WTC11 (cell line): ENCODE results near the gene CRNKL1. TPM values are rescaled to one million over a fixed set of nuclear protein-coding genes. Genes with fewer than 3 reads are reported as not detected.

Experiments used
- ATAC-seq: fragments of 200-7000 bp; cut with Tn5 transposase; 2 replicates; pipeline ENCODE4 v1.10.0; 2021; ENCODE audit warnings: mild to moderate bottlenecking, moderate library complexity
- CTCF ChIA-PET: fragments of 300-600 bp; sonication (Branson Sonifier 250); formaldehyde crosslinking; loops from one replicate; lab custom pipeline; 2021; ENCODE audit warnings: antibody characterized with exemption; lab: Charles Lee
- POLR2A ChIA-PET: fragments of 350-600 bp; sonication (Branson Sonifier 250); formaldehyde crosslinking; loops from one replicate; lab custom pipeline; 2021; ENCODE audit warnings: antibody characterized with exemption; lab: Charles Lee
- DNase-seq: peaks from one replicate; pipeline ENCODE4 v3.0.0; 2021; ENCODE audit warnings: low spot score
- H3K27ac Mint-ChIP-seq: 2 replicates; pipeline ENCODE4 v1.8.0; 2021; ENCODE audit warnings: mixed read lengths
- H3K27me3 Mint-ChIP-seq: 2 replicates; pipeline ENCODE4 v1.8.0; 2021; ENCODE audit warnings: low read depth, mild to moderate bottlenecking, moderate library complexity, mixed read lengths
- H3K36me3 Mint-ChIP-seq: 2 replicates; pipeline ENCODE4 v1.8.0; 2021; ENCODE audit warnings: mixed read lengths
- H3K4me1 Mint-ChIP-seq: 2 replicates; pipeline ENCODE4 v1.8.0; 2022; ENCODE audit warnings: mixed read lengths
- H3K4me3 Mint-ChIP-seq: 2 replicates; pipeline ENCODE4 v1.8.0; 2021; ENCODE audit warnings: mild to moderate bottlenecking, moderate library complexity, mixed read lengths
- H3K9me3 Mint-ChIP-seq: 2 replicates; pipeline ENCODE4 v1.8.0; 2021; ENCODE audit warnings: mixed read lengths
- ATF1 ChIP-seq: sonication (generic); formaldehyde crosslinking; IDR thresholded peaks from 2 replicates; pipeline ENCODE4 v1.8.1; 2023; ENCODE audit warnings: mild to moderate bottlenecking, moderate library complexity, missing genetic modification reagents
- CBFB ChIP-seq: sonication (generic); formaldehyde crosslinking; IDR thresholded peaks from 2 replicates; pipeline ENCODE4 v1.8.1; 2022; ENCODE audit warnings: mild to moderate bottlenecking, low read depth, missing genetic modification reagents
- CREB1 ChIP-seq: sonication (generic); formaldehyde crosslinking; IDR thresholded peaks from 2 replicates; pipeline ENCODE4 v1.8.0; 2023; ENCODE audit warnings: mild to moderate bottlenecking, missing genetic modification reagents
- CTCF ChIP-seq: fragments of 200-600 bp; IDR thresholded peaks from 2 replicates; pipeline ENCODE4 v1.8.0; 2022; ENCODE audit warnings: antibody characterized with exemption
- ELF4 ChIP-seq: sonication (generic); formaldehyde crosslinking; IDR thresholded peaks from 2 replicates; pipeline ENCODE4 v1.8.1; 2022; ENCODE audit warnings: low read depth, mild to moderate bottlenecking, moderate library complexity, missing genetic modification reagents
- FOXP1 ChIP-seq: sonication (generic); formaldehyde crosslinking; IDR thresholded peaks from 2 replicates; pipeline ENCODE4 v1.8.0; 2022; ENCODE audit warnings: missing genetic modification reagents, mild to moderate bottlenecking, moderate library complexity, borderline replicate concordance
- GRHL2 ChIP-seq: fragments of 250-450 bp; sonication (Bioruptor Pico); IDR thresholded peaks from 2 replicates; pipeline ENCODE4 v1.8.0; 2022; ENCODE audit warnings: mild to moderate bottlenecking, moderate library complexity; ENCODE audit not compliant: insufficient replicate concordance, severe bottlenecking
- IRF2 ChIP-seq: sonication (generic); formaldehyde crosslinking; IDR thresholded peaks from 2 replicates; pipeline ENCODE4 v1.8.0; 2022; ENCODE audit warnings: low read depth, missing genetic modification reagents, borderline replicate concordance
- JAZF1 ChIP-seq: fragments of 250-450 bp; sonication (Bioruptor Pico); IDR thresholded peaks from 2 replicates; pipeline ENCODE4 v1.9.0; 2021; ENCODE audit warnings: moderate library complexity, mild to moderate bottlenecking, inconsistent platforms
- JUN ChIP-seq: sonication (generic); formaldehyde crosslinking; IDR thresholded peaks from 2 replicates; pipeline ENCODE4 v1.8.0; 2023; ENCODE audit warnings: mild to moderate bottlenecking, missing genetic modification reagents
- KAT7 ChIP-seq: sonication (generic); formaldehyde crosslinking; IDR thresholded peaks from 2 replicates; pipeline ENCODE4 v1.8.1; 2023; ENCODE audit warnings: missing genetic modification reagents, mild to moderate bottlenecking, borderline replicate concordance
- MYBL2 ChIP-seq: sonication (generic); formaldehyde crosslinking; IDR thresholded peaks from 2 replicates; pipeline ENCODE4 v1.8.1; 2023; ENCODE audit warnings: mild to moderate bottlenecking, moderate library complexity, missing genetic modification reagents
- NFYB ChIP-seq: sonication (generic); formaldehyde crosslinking; conservative IDR thresholded peaks from 2 replicates; pipeline ENCODE4 v1.8.0; 2022; ENCODE audit warnings: low read depth, missing genetic modification reagents
- NR2C2 ChIP-seq: sonication (generic); formaldehyde crosslinking; IDR thresholded peaks from 2 replicates; pipeline ENCODE4 v1.8.0; 2022; ENCODE audit warnings: mild to moderate bottlenecking, missing genetic modification reagents
- NR3C1 ChIP-seq: sonication (generic); formaldehyde crosslinking; conservative IDR thresholded peaks from 2 replicates; pipeline ENCODE4 v1.8.1; 2023; ENCODE audit warnings: low read depth, mild to moderate bottlenecking, missing genetic modification reagents
- OVOL2 ChIP-seq: fragments of 250-450 bp; sonication (Bioruptor Pico); IDR thresholded peaks from 2 replicates; pipeline ENCODE4 v1.9.0; 2021; ENCODE audit warnings: mild to moderate bottlenecking, borderline replicate concordance
- RORB ChIP-seq: fragments of 250-450 bp; sonication (Bioruptor Pico); IDR thresholded peaks from 2 replicates; pipeline ENCODE4 v1.9.0; 2021; ENCODE audit warnings: mild to moderate bottlenecking
- SMAD4 ChIP-seq: sonication (generic); formaldehyde crosslinking; IDR thresholded peaks from 2 replicates; pipeline ENCODE4 v1.8.0; 2022; ENCODE audit warnings: mild to moderate bottlenecking, missing genetic modification reagents
- STAT6 ChIP-seq: sonication (generic); formaldehyde crosslinking; conservative IDR thresholded peaks from 2 replicates; pipeline ENCODE4 v1.8.1; 2023; ENCODE audit warnings: mild to moderate bottlenecking, low read depth, missing genetic modification reagents, moderate library complexity
- TCF7 ChIP-seq: sonication (generic); formaldehyde crosslinking; IDR thresholded peaks from 2 replicates; pipeline ENCODE4 v1.8.0; 2022; ENCODE audit warnings: mild to moderate bottlenecking, low read depth, missing genetic modification reagents, moderate library complexity
- ZBTB21 ChIP-seq: sonication (generic); formaldehyde crosslinking; IDR thresholded peaks from 2 replicates; pipeline ENCODE4 v1.8.1; 2023; ENCODE audit warnings: mild to moderate bottlenecking, missing genetic modification reagents, borderline replicate concordance
- ZNF138 ChIP-seq: sonication (generic); formaldehyde crosslinking; conservative IDR thresholded peaks from 2 replicates; pipeline ENCODE4 v1.8.1; 2022; ENCODE audit warnings: mild to moderate bottlenecking, moderate library complexity, missing genetic modification reagents
- ZNF219 ChIP-seq: sonication (generic); formaldehyde crosslinking; IDR thresholded peaks from 2 replicates; pipeline ENCODE4 v1.8.0; 2023; ENCODE audit warnings: missing genetic modification reagents, mild to moderate bottlenecking, borderline replicate concordance
- ZNF263 ChIP-seq: sonication (generic); formaldehyde crosslinking; IDR thresholded peaks from 2 replicates; pipeline ENCODE4 v1.8.1; 2022; ENCODE audit warnings: low read depth, mild to moderate bottlenecking, moderate library complexity, missing genetic modification reagents
- ZNF317 ChIP-seq: sonication (generic); formaldehyde crosslinking; IDR thresholded peaks from 2 replicates; pipeline ENCODE4 v1.8.1; 2023; ENCODE audit warnings: low read depth, mild to moderate bottlenecking, moderate library complexity, missing genetic modification reagents, borderline replicate concordance
- ZNF416 ChIP-seq: fragments of 250-450 bp; sonication (Bioruptor Pico); IDR thresholded peaks from 2 replicates; pipeline ENCODE4 v1.9.0; 2021; ENCODE audit warnings: mild to moderate bottlenecking, inconsistent platforms
- total RNA-seq: library from RNA; stranded (reverse); gene quantifications from 3 replicates; pipeline ENCODE4 v1.2.3, GENCODE V29; 2021
- TF ChIP-seq, protein P1 (sequence below): sonication (generic); formaldehyde crosslinking; IDR thresholded peaks from 2 replicates; pipeline ENCODE4 v1.8.1; 2022; ENCODE audit warnings: mild to moderate bottlenecking, missing genetic modification reagents, moderate library complexity, borderline replicate concordance
- TF ChIP-seq, protein P2 (sequence below): sonication (generic); formaldehyde crosslinking; IDR thresholded peaks from 2 replicates; pipeline ENCODE4 v1.8.0; 2022; ENCODE audit warnings: mild to moderate bottlenecking, missing genetic modification reagents

Gene CRNKL1
- total RNA-seq, 1 experiment from 2014 or later, result 22.2 TPM

DNA sequence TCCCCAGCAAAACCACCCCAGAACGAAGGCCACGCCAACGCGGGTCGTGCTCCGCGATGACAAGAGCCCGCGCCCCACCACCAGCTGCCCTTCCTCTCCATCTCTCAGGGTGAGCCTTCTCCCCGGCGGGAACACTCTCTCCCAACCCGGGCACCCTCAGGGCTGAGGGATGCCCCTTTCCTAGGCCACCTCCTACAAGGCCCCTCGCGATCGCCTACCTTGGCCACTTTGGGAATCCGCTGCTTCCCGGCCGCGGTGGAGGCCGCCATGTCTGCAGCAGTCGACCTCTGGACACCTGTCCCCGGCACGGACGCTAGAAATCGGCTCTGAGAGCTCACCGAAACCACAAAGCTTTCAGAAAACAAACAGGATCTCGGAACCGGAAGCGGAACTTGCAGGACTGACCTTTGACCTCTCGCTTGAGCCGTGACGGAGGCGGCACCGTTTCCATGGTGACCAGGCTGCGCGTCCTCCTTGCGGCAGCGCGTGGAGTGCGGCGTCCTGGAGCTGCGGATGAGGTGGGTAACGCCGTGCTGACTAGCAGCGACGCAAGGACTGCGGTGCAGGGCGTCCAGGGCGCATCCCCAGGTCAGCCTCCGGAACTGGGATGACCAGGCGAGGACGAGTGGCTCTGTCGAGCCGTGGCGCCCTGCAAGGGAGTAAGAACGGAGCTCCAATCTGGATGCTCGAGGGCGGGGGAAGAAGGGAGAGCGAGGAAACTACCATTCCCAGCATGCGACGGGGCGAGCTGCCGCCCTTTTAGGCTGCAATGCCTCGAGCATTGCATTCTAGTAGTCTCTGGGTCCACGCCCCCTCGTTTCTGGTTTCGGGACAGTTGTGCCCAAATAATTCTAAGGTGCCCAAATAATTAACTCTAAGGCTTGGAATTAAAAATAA is at the start of gene CRNKL1, which contains the start of gene CFAP61 (continued):
- TF ChIP-seq SMAD4 (CRISPR knock-in tag) (no peak), OVOL2 (CRISPR knock-in tag) (no peak), ZNF317 (no peak), ZNF138 (CRISPR knock-in tag) (no peak), ZNF263 (CRISPR knock-in tag) (no peak), ZNF416 (CRISPR knock-in tag) (no peak), ATF1 (no peak), TCF7 (CRISPR knock-in tag) (no peak), IRF2 (CRISPR knock-in tag) (no peak), MYBL2 (CRISPR knock-in tag) (no peak), NR3C1 (CRISPR knock-in tag) (no peak), STAT6 (CRISPR knock-in tag) (no peak), RORB (CRISPR knock-in tag) (no peak), ZNF219 (no peak), NR2C2 (CRISPR knock-in tag) (peak; percentile 92), CBFB (CRISPR knock-in tag) (no peak)
- TF ChIP-seq, protein P1, sequence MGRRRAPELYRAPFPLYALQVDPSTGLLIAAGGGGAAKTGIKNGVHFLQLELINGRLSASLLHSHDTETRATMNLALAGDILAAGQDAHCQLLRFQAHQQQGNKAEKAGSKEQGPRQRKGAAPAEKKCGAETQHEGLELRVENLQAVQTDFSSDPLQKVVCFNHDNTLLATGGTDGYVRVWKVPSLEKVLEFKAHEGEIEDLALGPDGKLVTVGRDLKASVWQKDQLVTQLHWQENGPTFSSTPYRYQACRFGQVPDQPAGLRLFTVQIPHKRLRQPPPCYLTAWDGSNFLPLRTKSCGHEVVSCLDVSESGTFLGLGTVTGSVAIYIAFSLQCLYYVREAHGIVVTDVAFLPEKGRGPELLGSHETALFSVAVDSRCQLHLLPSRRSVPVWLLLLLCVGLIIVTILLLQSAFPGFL (CRISPR knock-in tag), result peak; percentile 59; the same call in 1 of the 2 replicates

DNA sequence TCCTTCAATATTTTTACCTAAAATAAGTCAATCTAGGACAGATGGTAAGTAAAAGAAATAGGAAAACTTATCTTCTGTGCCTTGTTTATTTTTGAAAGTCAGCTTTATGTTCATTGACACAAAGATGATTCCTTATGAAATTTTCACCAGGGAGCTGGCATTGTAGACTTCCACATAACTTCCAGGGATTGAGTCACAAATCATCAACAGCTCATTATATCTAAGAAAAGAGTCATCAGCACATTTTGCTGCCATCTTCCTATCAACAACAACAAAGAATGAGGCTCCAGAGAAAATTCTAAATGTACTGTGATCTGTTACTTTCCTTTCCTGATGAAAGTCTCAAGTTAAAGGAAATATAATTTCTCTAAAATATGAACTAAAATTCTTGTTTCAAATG is 48.6 kb upstream of the CRNKL1 start:
- DNase-seq, result no peak
- ATAC-seq, result no peak
- H3K4me1 Mint-ChIP-seq, result no peaks in the 10 kb centered on the region
- no peaks in the 10 kb centered on the region for H3K36me3 Mint-ChIP-seq
- TF ChIP-seq CREB1 (no peak), JUN (CRISPR knock-in tag) (no peak), CTCF (no peak), JAZF1 (CRISPR knock-in tag) (no peak), FOXP1 (CRISPR knock-in tag) (no peak), KAT7 (no peak), ZNF219 (no peak), ZBTB21 (CRISPR knock-in tag) (no peak), SMAD4 (CRISPR knock-in tag) (no peak), GRHL2 (CRISPR knock-in tag) (no peak), ELF4 (CRISPR knock-in tag) (no peak), ZNF317 (no peak), NFYB (CRISPR knock-in tag) (no peak)
- TF ChIP-seq, protein P2, sequence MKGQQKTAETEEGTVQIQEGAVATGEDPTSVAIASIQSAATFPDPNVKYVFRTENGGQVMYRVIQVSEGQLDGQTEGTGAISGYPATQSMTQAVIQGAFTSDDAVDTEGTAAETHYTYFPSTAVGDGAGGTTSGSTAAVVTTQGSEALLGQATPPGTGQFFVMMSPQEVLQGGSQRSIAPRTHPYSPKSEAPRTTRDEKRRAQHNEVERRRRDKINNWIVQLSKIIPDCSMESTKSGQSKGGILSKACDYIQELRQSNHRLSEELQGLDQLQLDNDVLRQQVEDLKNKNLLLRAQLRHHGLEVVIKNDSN (CRISPR knock-in tag), result no peak
- TF ChIP-seq, all 79 proteins: peak for 0
- Mint-ChIP-seq H3K9me3 (no peaks in the 10 kb centered on the region), H3K4me3 (no peak overlapping the region), H3K27ac (no peak overlapping the region), H3K27me3 (no peaks in the 10 kb centered on the region; the same call in 1 of the 2 replicates)
- CTCF ChIA-PET, result interaction anchor here (0.7 kb wide), 1 partner anchor 719 kb away, joined by 3 read pairs; no protein-coding TSS in a partner anchor
- POLR2A ChIA-PET, result no interaction called here
